BE2C (cell line): ENCODE results near the gene OPN4.
"Not testable (repeated sequence)": the region's sequence is repeated elsewhere in the genome, so short reads cannot be mapped to it uniquely, and the experiment has no call there.

ENCODE experiments used
- DNase-seq: peaks from one replicate; pipeline ENCODE4 v3.0.0-alpha.2; 2020
- H3K27me3 ChIP-seq: fragments of 250-450 bp; sonication (Bioruptor Pico); 2 replicates; pipeline ENCODE4 v1.5.1; 2020; ENCODE audit warnings: mild to moderate bottlenecking
- H3K36me3 ChIP-seq: fragments of 250-450 bp; sonication (Bioruptor Pico); 2 replicates; pipeline ENCODE4 v1.5.1; 2020; ENCODE audit warnings: mild to moderate bottlenecking
- H3K4me1 ChIP-seq: fragments of 250-450 bp; sonication (Bioruptor Pico); 2 replicates; pipeline ENCODE4 v1.5.1; 2020
- H3K4me3 ChIP-seq: 2 replicates; pipeline ENCODE4 v1.5.1; 2011; ENCODE audit warnings: low read depth, low read length
- H3K9me3 ChIP-seq: fragments of 250-450 bp; sonication (Bioruptor Pico); 2 replicates; pipeline ENCODE4 v1.5.1; 2020
- CTCF ChIP-seq: IDR thresholded peaks from 2 replicates; pipeline ENCODE4 v1.5.1; 2012; ENCODE audit warnings: mild to moderate bottlenecking, low read depth, low read length

OPN4 gene

GRCh38 chr10:86644794-86645445, 9.4 kb upstream of the OPN4 start:
- no peaks in the 10 kb centered on the region for H3K36me3 ChIP-seq
- TF ChIP-seq CTCF = no peak
- DNase-seq = no peak
- no peaks in the 10 kb centered on the region for H3K9me3 ChIP-seq
- peaks cover 18% of the 10 kb centered on the region for H3K4me1 ChIP-seq
- H3K27me3 ChIP-seq = no peaks in the 10 kb centered on the region
- no peak overlapping the region for H3K4me3 ChIP-seq

- not testable (repeated sequence) for H3K36me3 ChIP-seq, H3K27me3 ChIP-seq, DNase-seq, H3K4me3 ChIP-seq, H3K9me3 ChIP-seq
- peaks cover 18% of the 10 kb centered on the region for H3K4me1 ChIP-seq
Observed at GRCh38 chr10:86645621-86646165, 8.7 kb upstream of the OPN4 start.

GRCh38 chr10:86646532-86646931, 7.8 kb upstream of the OPN4 start:
- no peak overlapping the region for H3K4me3 ChIP-seq
- H3K27me3 ChIP-seq = no peaks in the 10 kb centered on the region
- no peak for DNase-seq
- TF ChIP-seq CTCF = no peak
- no peaks in the 10 kb centered on the region for H3K9me3 ChIP-seq
- H3K4me1 ChIP-seq = peaks cover 18% of the 10 kb centered on the region
- no peaks in the 10 kb centered on the region for H3K36me3 ChIP-seq

- peaks cover 18% of the 10 kb centered on the region for H3K4me1 ChIP-seq
Observed at GRCh38 chr10:86646933-86647332, 7.4 kb upstream of the OPN4 start.

GRCh38 chr10:86647773-86648703, 6.3 kb upstream of the OPN4 start:
- peaks cover 18% of the 10 kb centered on the region for H3K4me1 ChIP-seq
- DNase-seq = no peak
- H3K27me3 ChIP-seq = no peaks in the 10 kb centered on the region
- no peaks in the 10 kb centered on the region for H3K9me3 ChIP-seq
- no peaks in the 10 kb centered on the region for H3K36me3 ChIP-seq
- no peak overlapping the region for H3K4me3 ChIP-seq
- TF ChIP-seq CTCF = no peak

More at GRCh38 chr10:86646933-86647332, 7.4 kb upstream of the OPN4 start:
- TF ChIP-seq CTCF = no peak
- Histone ChIP-seq H3K36me3 (no peaks in the 10 kb centered on the region), H3K9me3 (no peaks in the 10 kb centered on the region), H3K4me3 (no peak overlapping the region), H3K27me3 (no peaks in the 10 kb centered on the region)
- no peak for DNase-seq

GRCh38 chr10:86648704-86649427, 5.5 kb upstream of the OPN4 start:
- Histone ChIP-seq H3K4me3 (no peak overlapping the region), H3K36me3 (no peaks in the 10 kb centered on the region), H3K4me1 (peaks cover 15% of the 10 kb centered on the region), H3K9me3 (no peaks in the 10 kb centered on the region), H3K27me3 (no peaks in the 10 kb centered on the region)
- TF ChIP-seq CTCF = no peak
- DNase-seq = no peak
